Stimulated activated naive B cell treated with anti-CD40 and anti-IgM and Interleukin-4, amounts not matched to agents 10 μg/mL and 1 μg/mL and 100 μg/mL, for 72 hours (primary cell): ENCODE results near the gene ZNF423.
"Not testable (repeated sequence)": the region's sequence is repeated elsewhere in the genome, so short reads cannot be mapped to it uniquely, and the experiment has no call there.

Experiments used
- ATAC-seq, 2 donors: fragments of 150-1000 bp; cut with Tn5 transposase; replicated peaks; 2 replicates each; pipeline ENCODE4 v1.10.0; 2021; ENCODE audit warnings: moderate library complexity in 1 of 2
- DNase-seq: peaks from one replicate; pipeline ENCODE4 v3.0.0; 2021
- H3K27ac Mint-ChIP-seq: one replicate; pipeline ENCODE4 v1.8.0; 2022; ENCODE audit warnings: mild to moderate bottlenecking, mixed read lengths
- H3K27me3 Mint-ChIP-seq, 2 donors: one replicate each; pipeline ENCODE4 v1.8.0; 2022; ENCODE audit warnings: mixed read lengths in 2 of 2
- H3K36me3 Mint-ChIP-seq, 2 donors: one replicate each; pipeline ENCODE4 v1.8.0; 2022; ENCODE audit warnings: mixed read lengths in 2 of 2, mild to moderate bottlenecking in 1 of 2
- H3K4me1 Mint-ChIP-seq, 2 donors: one replicate each; pipeline ENCODE4 v1.8.0; 2022; ENCODE audit warnings: mixed read lengths in 2 of 2, mild to moderate bottlenecking in 1 of 2
- H3K4me3 Mint-ChIP-seq, 2 donors: one replicate each; pipeline ENCODE4 v1.8.0; 2022; ENCODE audit warnings: mild to moderate bottlenecking in 2 of 2, mixed read lengths in 2 of 2, moderate library complexity in 1 of 2
- H3K9me3 Mint-ChIP-seq, 2 donors: one replicate each; pipeline ENCODE4 v1.8.0; 2022; ENCODE audit warnings: mixed read lengths in 2 of 2, mild to moderate bottlenecking in 1 of 2

Gene ZNF423

DNA sequence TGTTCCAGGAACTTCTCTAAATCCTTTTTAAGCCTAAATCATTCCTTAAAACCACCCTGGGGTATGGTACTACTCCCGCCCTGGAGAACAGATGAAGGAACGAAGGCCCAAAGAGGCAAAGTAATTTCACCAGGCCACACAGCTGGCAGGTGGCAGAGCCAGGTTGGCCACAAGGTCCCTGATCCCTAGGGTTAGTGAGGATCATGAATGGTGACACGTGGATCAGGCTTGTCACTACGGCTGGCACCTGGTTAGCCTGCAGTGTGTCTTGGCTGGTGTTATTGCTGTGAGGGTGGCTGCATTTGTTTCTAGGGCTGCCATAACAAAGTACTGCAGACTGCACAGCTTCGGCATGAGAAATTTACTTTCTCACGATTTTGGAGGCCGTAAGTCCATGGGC lies 26.0 kb upstream of the ZNF423 start:
- H3K27ac Mint-ChIP-seq = no peak overlapping the region
- peaks cover 2 to 5% of the 10 kb centered on the region in 2 donors for H3K4me1 Mint-ChIP-seq
- DNase-seq = no peak
- no peak overlapping the region for H3K4me3 Mint-ChIP-seq
- ATAC-seq = no peak
- peaks cover 16 to 39% of the 10 kb centered on the region in 2 donors for H3K27me3 Mint-ChIP-seq
- no peaks in the 10 kb centered on the region for H3K36me3 Mint-ChIP-seq
- no peaks in the 10 kb centered on the region for H3K9me3 Mint-ChIP-seq

- not testable (repeated sequence) for H3K27ac Mint-ChIP-seq, ATAC-seq, DNase-seq, H3K4me3 Mint-ChIP-seq, H3K36me3 Mint-ChIP-seq, H3K4me1 Mint-ChIP-seq, H3K9me3 Mint-ChIP-seq
- peaks cover 25 to 54% of the 10 kb centered on the region in 2 donors for H3K27me3 Mint-ChIP-seq
Observed at GRCh38 chr16:49878540-49878939, 22.6 kb upstream of the ZNF423 start.

GRCh38 chr16:49876716-49877129 lies 20.8 kb upstream of the ZNF423 start:
- no peak overlapping the region for H3K4me3 Mint-ChIP-seq
- no peaks in the 10 kb centered on the region for H3K9me3 Mint-ChIP-seq
- peaks cover 25 to 50% of the 10 kb centered on the region in 2 donors for H3K27me3 Mint-ChIP-seq
- H3K27ac Mint-ChIP-seq = no peak overlapping the region
- peaks cover 4 to 7% of the 10 kb centered on the region in 2 donors for H3K4me1 Mint-ChIP-seq
- no peaks in the 10 kb centered on the region for H3K36me3 Mint-ChIP-seq
- DNase-seq (no peak), ATAC-seq (peak; percentile 81)

- peaks cover 4 to 7% of the 10 kb centered on the region in 2 donors for H3K4me1 Mint-ChIP-seq
- ATAC-seq = no peak
- peak overlapping the region in 1 of 2 donors; percentile 27 for H3K4me3 Mint-ChIP-seq
- H3K36me3 Mint-ChIP-seq = no peaks in the 10 kb centered on the region
- no peaks in the 10 kb centered on the region for H3K9me3 Mint-ChIP-seq
- H3K27me3 Mint-ChIP-seq = peaks cover 25 to 47% of the 10 kb centered on the region in 2 donors
- DNase-seq = no peak
- H3K27ac Mint-ChIP-seq = no peak overlapping the region
Observed at GRCh38 chr16:49875806-49876715, 20.1 kb upstream of the ZNF423 start.

DNA sequence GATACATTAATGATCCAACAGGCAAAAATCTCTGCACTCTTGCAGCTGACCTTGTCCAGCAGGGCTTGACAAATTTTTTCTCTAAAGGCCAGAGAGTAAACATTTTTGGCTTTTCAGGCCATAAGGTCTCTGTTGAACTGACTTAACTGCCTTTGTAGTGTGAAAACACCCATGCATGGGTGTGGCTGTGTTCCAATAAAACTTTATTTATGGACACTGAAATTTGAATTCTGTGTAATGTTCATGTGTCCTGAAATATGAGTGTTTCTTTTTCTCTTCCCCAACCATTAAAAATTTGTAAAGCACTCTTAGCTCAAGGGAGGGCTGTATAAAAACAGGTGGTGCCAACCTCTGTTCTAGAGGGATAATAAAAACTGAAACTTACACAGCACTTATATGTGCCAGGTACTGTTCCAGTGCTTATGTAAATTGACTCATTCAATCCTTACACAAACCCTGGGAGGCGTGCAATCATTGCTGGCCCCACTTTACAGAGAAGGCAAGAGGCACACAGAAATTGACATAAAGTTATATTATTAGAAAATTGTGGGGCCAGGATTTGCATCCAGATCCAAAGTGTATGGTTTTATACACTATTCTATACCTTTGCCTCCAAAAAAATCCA lies 18.8 kb upstream of the ZNF423 start:
- no peak for ATAC-seq

GRCh38 chr16:49871824-49872223 lies 15.9 kb upstream of the ZNF423 start:
- not testable (repeated sequence) for H3K4me1 Mint-ChIP-seq, ATAC-seq, H3K27ac Mint-ChIP-seq, H3K9me3 Mint-ChIP-seq, DNase-seq, H3K36me3 Mint-ChIP-seq, H3K4me3 Mint-ChIP-seq
- peaks cover 15 to 22% of the 10 kb centered on the region in 2 donors for H3K27me3 Mint-ChIP-seq

More for the DNA sequence above, 18.8 kb upstream of the ZNF423 start:
- H3K36me3 Mint-ChIP-seq = no peaks in the 10 kb centered on the region
- no peak for DNase-seq
- H3K9me3 Mint-ChIP-seq = no peaks in the 10 kb centered on the region
- no peak overlapping the region for H3K4me3 Mint-ChIP-seq
- no peak overlapping the region for H3K27ac Mint-ChIP-seq
- H3K27me3 Mint-ChIP-seq = peaks cover 22 to 38% of the 10 kb centered on the region in 2 donors
- H3K4me1 Mint-ChIP-seq = peaks cover 4 to 7% of the 10 kb centered on the region in 2 donors

- no peaks in the 10 kb centered on the region for H3K36me3 Mint-ChIP-seq
- no peak for DNase-seq
- ATAC-seq = no peak
- H3K9me3 Mint-ChIP-seq = no peaks in the 10 kb centered on the region
- no peak overlapping the region for H3K27ac Mint-ChIP-seq
- H3K4me3 Mint-ChIP-seq = no peak overlapping the region
- no peaks in the 10 kb centered on the region for H3K4me1 Mint-ChIP-seq
- peaks cover 6% of the 10 kb centered on the region in 2 donors for H3K27me3 Mint-ChIP-seq
Observed at GRCh38 chr16:49869731-49870130, 13.8 kb upstream of the ZNF423 start.

- H3K9me3 Mint-ChIP-seq = no peaks in the 10 kb centered on the region
- no peak for ATAC-seq
- H3K36me3 Mint-ChIP-seq = no peaks in the 10 kb centered on the region
- no peak for DNase-seq
- peaks cover 6% of the 10 kb centered on the region in 2 donors for H3K27me3 Mint-ChIP-seq
- H3K4me3 Mint-ChIP-seq = no peak overlapping the region
- no peak overlapping the region for H3K27ac Mint-ChIP-seq
- no peaks in the 10 kb centered on the region for H3K4me1 Mint-ChIP-seq
Observed at GRCh38 chr16:49867796-49868668, 12.1 kb upstream of the ZNF423 start.

GRCh38 chr16:49867234-49867633 lies 11.3 kb upstream of the ZNF423 start:
- DNase-seq (no peak), ATAC-seq (no peak)
- H3K27ac Mint-ChIP-seq = no peak overlapping the region
- no peaks in the 10 kb centered on the region for H3K36me3 Mint-ChIP-seq
- no peaks in the 10 kb centered on the region for H3K4me1 Mint-ChIP-seq
- H3K4me3 Mint-ChIP-seq = no peak overlapping the region
- peaks cover 6% of the 10 kb centered on the region in 2 donors for H3K27me3 Mint-ChIP-seq
- H3K9me3 Mint-ChIP-seq = no peaks in the 10 kb centered on the region

DNA sequence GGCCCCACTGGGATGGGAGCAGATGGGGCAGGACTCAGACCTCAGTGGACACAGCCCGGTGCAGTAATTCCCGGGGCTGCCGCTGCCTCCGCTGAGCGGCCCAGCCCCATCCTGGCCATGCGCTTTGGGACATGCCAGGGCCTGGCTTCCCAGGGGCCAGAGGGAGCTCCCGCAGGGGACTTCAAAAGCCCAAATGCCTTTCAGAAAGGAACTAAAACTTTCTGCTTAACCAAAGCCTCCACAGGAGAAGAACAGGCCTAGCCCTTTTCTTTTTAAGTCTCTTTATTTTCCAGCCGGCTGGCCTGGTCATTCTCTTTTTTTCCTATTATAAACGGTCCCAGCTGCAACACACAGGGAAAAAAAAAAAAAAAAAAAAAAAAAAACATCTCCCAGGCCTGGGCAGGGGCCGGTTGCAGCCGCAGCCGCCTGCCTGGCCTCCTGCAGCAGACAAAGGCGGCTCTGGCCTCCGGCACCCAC lies 10.7 kb upstream of the ZNF423 start:
- DNase-seq (no peak), ATAC-seq (no peak)
- no peaks in the 10 kb centered on the region for H3K36me3 Mint-ChIP-seq
- peaks cover 6 to 8% of the 10 kb centered on the region in 2 donors for H3K27me3 Mint-ChIP-seq
- H3K27ac Mint-ChIP-seq = no peak overlapping the region
- no peak overlapping the region for H3K4me3 Mint-ChIP-seq
- H3K4me1 Mint-ChIP-seq = no peaks in the 10 kb centered on the region
- H3K9me3 Mint-ChIP-seq = no peaks in the 10 kb centered on the region

GRCh38 chr16:49862694-49863093 lies 6.8 kb upstream of the ZNF423 start:
- H3K36me3 Mint-ChIP-seq = no peaks in the 10 kb centered on the region
- H3K27ac Mint-ChIP-seq = no peak overlapping the region
- peaks cover 13 to 14% of the 10 kb centered on the region in 2 donors for H3K27me3 Mint-ChIP-seq
- H3K4me1 Mint-ChIP-seq = peaks cover 3 to 14% of the 10 kb centered on the region in 2 donors
- DNase-seq (no peak), ATAC-seq (no peak)
- H3K9me3 Mint-ChIP-seq = no peaks in the 10 kb centered on the region
- H3K4me3 Mint-ChIP-seq = no peak overlapping the region

DNA sequence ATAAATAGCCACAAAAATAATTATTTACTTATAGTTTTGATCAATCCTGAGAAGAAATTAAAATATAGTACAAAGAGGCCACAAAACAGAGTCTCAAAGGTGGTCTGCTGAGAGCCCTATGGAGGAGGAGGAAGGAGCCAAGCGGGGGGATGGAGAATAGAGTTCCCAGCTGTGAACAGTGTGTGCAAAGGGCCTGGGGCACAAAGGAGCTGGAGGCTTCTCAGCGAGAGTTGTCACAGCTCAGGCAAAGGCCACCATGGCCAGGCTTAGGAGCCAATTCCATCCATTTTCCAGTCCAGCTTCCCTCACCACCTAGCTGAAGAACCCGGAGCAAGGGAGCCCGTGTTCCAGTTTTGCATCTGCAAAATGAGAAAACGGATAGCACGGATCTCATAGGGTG lies 5.4 kb upstream of the ZNF423 start:
- ATAC-seq (no peak), DNase-seq (no peak)
- Mint-ChIP-seq H3K9me3 (no peaks in the 10 kb centered on the region), H3K4me1 (peaks cover 6 to 23% of the 10 kb centered on the region in 2 donors), H3K27me3 (peaks cover 18 to 23% of the 10 kb centered on the region in 2 donors), H3K4me3 (no peak overlapping the region), H3K27ac (no peak overlapping the region), H3K36me3 (no peaks in the 10 kb centered on the region)

DNA sequence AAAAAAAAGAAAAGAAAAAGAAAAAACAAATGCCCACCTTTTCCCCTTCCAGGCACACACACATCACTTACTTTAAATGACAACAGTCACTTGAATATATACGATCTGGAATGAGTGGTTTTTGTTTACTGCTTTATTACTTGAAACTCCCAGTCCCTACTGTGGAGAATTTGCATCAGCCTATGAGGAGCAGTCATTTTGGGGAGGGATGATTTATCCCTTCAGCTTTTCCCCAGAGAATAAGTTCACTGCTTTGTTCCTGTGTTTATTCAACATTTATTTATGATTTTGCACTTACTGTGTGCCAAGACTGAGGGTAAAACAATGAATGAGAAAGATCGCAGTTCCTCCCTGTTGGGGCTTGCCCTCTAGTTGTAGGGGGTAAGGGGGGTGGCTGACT lies 4.7 kb upstream of the ZNF423 start:
- peaks cover 18 to 23% of the 10 kb centered on the region in 2 donors for H3K27me3 Mint-ChIP-seq
- H3K4me1 Mint-ChIP-seq = peaks cover 6 to 23% of the 10 kb centered on the region in 2 donors
- no peaks in the 10 kb centered on the region for H3K36me3 Mint-ChIP-seq
- H3K9me3 Mint-ChIP-seq = no peaks in the 10 kb centered on the region
- no peak for DNase-seq
- H3K4me3 Mint-ChIP-seq = no peak overlapping the region
- H3K27ac Mint-ChIP-seq = no peak overlapping the region
- ATAC-seq = no peak
